GM23338 (cell line): ENCODE data around the gene C4A. TPM values are rescaled to one million over a fixed set of nuclear protein-coding genes. Genes with fewer than 3 reads are reported as not detected.

Source experiments
- ATAC-seq: fragments of 200-7000 bp; cut with Tn5 transposase; 3 replicates; pipeline ENCODE4 v1.9.1; 2020
- DNase-seq: peaks from one replicate; pipeline ENCODE4 v3.0.0-alpha.2; 2015; ENCODE audit warnings: low spot score
- H2AFZ ChIP-seq: fragments of 200-600 bp; sonication (generic); 2 replicates; pipeline ENCODE4 v1.8.0; 2016; ENCODE audit warnings: antibody characterized with exemption, mild to moderate bottlenecking, moderate library complexity
- H3F3A ChIP-seq: fragments of 200-600 bp; sonication (generic); replicated peaks from 2 replicates; pipeline ENCODE4 v1.8.0; 2017; ENCODE audit warnings: antibody characterized with exemption, mixed run types, low read depth
- H3K27ac ChIP-seq: fragments of 200-600 bp; sonication (generic); 2 replicates; pipeline ENCODE4 v1.6.1; 2016; ENCODE audit warnings: low read depth
- H3K27me3 ChIP-seq: fragments of 200-600 bp; sonication (generic); 2 replicates; pipeline ENCODE4 v1.8.0; 2016; ENCODE audit warnings: mild to moderate bottlenecking, mixed run types, moderate library complexity; ENCODE audit not compliant: insufficient read depth
- H3K36me3 ChIP-seq: fragments of 200-600 bp; sonication (generic); 2 replicates; pipeline ENCODE4 v1.8.0; 2016; ENCODE audit warnings: mild to moderate bottlenecking; ENCODE audit not compliant: insufficient read depth
- H3K4me1 ChIP-seq: fragments of 200-600 bp; sonication (generic); 2 replicates; pipeline ENCODE4 v1.8.0; 2016; ENCODE audit warnings: mild to moderate bottlenecking, moderate library complexity; ENCODE audit not compliant: insufficient read depth
- H3K4me2 ChIP-seq: fragments of 200-600 bp; sonication (generic); 2 replicates; pipeline ENCODE4 v1.7.1; 2017; ENCODE audit warnings: mixed run types
- H3K4me3 ChIP-seq: fragments of 200-600 bp; sonication (generic); 2 replicates; pipeline ENCODE4 v1.6.1; 2016; ENCODE audit warnings: mixed run types
- H3K79me2 ChIP-seq: fragments of 200-600 bp; sonication (generic); replicated peaks from 2 replicates; pipeline ENCODE4 v1.8.0; 2017; ENCODE audit warnings: mild to moderate bottlenecking; ENCODE audit not compliant: insufficient read depth
- H3K9me2 ChIP-seq: fragments of 200-600 bp; sonication (generic); 2 replicates; pipeline ENCODE4 v1.8.0; 2017; ENCODE audit not compliant: insufficient read depth
- H4K20me1 ChIP-seq: fragments of 200-600 bp; sonication (generic); replicated peaks from 2 replicates; pipeline ENCODE4 v1.8.0; 2017; ENCODE audit warnings: mild to moderate bottlenecking; ENCODE audit not compliant: insufficient read depth
- H3K27ac Mint-ChIP-seq: 2 replicates; pipeline ENCODE4 v1.8.0; 2020; ENCODE audit warnings: inconsistent platforms, mild to moderate bottlenecking, moderate library complexity, mixed read lengths
- H3K27me3 Mint-ChIP-seq: 3 replicates; pipeline ENCODE4 v1.8.0; 2022; ENCODE audit warnings: low read depth, mild to moderate bottlenecking, moderate library complexity, mixed read lengths, inconsistent platforms; ENCODE audit not compliant: insufficient read depth, poor library complexity
- H3K36me3 Mint-ChIP-seq: 3 replicates; pipeline ENCODE4 v1.8.0; 2021; ENCODE audit warnings: low read depth, mild to moderate bottlenecking, inconsistent platforms, moderate library complexity, mixed read lengths
- H3K4me1 Mint-ChIP-seq: 3 replicates; pipeline ENCODE4 v1.8.0; 2020; ENCODE audit warnings: mild to moderate bottlenecking, inconsistent platforms, mixed read lengths
- H3K4me3 Mint-ChIP-seq: 3 replicates; pipeline ENCODE4 v1.8.0; 2021; ENCODE audit warnings: moderate library complexity, mild to moderate bottlenecking, inconsistent platforms, mixed read lengths
- H3K9me3 Mint-ChIP-seq: 3 replicates; pipeline ENCODE4 v1.8.0; 2020; ENCODE audit warnings: moderate library complexity, mild to moderate bottlenecking, inconsistent platforms, mixed read lengths
- CREB1 ChIP-seq: fragments of 250-450 bp; sonication (Bioruptor Pico); IDR thresholded peaks from 2 replicates; pipeline ENCODE4 v1.5.0; 2020; ENCODE audit warnings: low read depth, mild to moderate bottlenecking, moderate library complexity
- CTCF ChIP-seq, 2 experiments: fragments of 200-600 bp in 1 of 2; sonication (generic) in 1 of 2; conservative IDR thresholded peaks; 2 replicates each; pipeline versions ENCODE4 v1.5.1 to v1.6.1; 2016 to 2017; ENCODE audit warnings: antibody characterized with exemption in 2 of 2, low read depth in 2 of 2, mild to moderate bottlenecking in 2 of 2, moderate library complexity in 1 of 2
- ETS1 ChIP-seq: IDR thresholded peaks from 2 replicates; pipeline ENCODE4 v1.6.1; 2016; ENCODE audit warnings: antibody characterized with exemption
- EZH2 ChIP-seq: fragments of 200-600 bp; sonication (generic); IDR thresholded peaks from one replicate; pipeline ENCODE4 v1.8.0; 2017; ENCODE audit warnings: antibody characterized with exemption, mild to moderate bottlenecking, low read depth; ENCODE audit not compliant: unreplicated experiment
- JUNB ChIP-seq: IDR thresholded peaks from one replicate; pipeline ENCODE4 v1.6.1; 2016; ENCODE audit warnings: antibody characterized with exemption; ENCODE audit not compliant: unreplicated experiment
- NANOG ChIP-seq: IDR thresholded peaks from 2 replicates; pipeline ENCODE4 v1.6.1; 2016; ENCODE audit warnings: antibody characterized with exemption, borderline replicate concordance
- POLR2AphosphoS5 ChIP-seq: IDR thresholded peaks from 2 replicates; pipeline ENCODE4 v1.6.1; 2016; ENCODE audit warnings: antibody characterized with exemption, low read depth
- STAT1 ChIP-seq: IDR thresholded peaks from one replicate; pipeline ENCODE4 v1.6.1; 2016; ENCODE audit warnings: antibody characterized with exemption; ENCODE audit not compliant: unreplicated experiment
- ZNF114 ChIP-seq: fragments of 250-450 bp; sonication (Bioruptor Pico); IDR thresholded peaks from 2 replicates; pipeline ENCODE4 v1.5.0; 2020; ENCODE audit warnings: mild to moderate bottlenecking, moderate library complexity
- ZNF462 ChIP-seq: fragments of 250-450 bp; sonication (Bioruptor Pico); IDR thresholded peaks from 2 replicates; pipeline ENCODE4 v1.5.0; 2020; ENCODE audit warnings: mild to moderate bottlenecking, moderate library complexity
- polyA plus RNA-seq: library from polyadenylated mRNA; unstranded; fragments of >200 nt; fragmentation: Nextera tagmentation; extraction: Ambion mirVana; gene quantifications from 2 replicates; pipeline ENCODE4 v1.2.1, GENCODE V29; 2016
- total RNA-seq: library from RNA; depleted of rRNA; stranded (reverse); fragments of >200 nt; shearing (Covaris generic); gene quantifications from 2 replicates; pipeline ENCODE4 v1.2.3, GENCODE V29; 2014

Gene C4A
- total and polyA plus RNA-seq, 2 experiments from 2014 or later: 0.48 to 0.97 TPM

- Histone ChIP-seq H3K36me3 (peaks cover 21% of the 10 kb centered on the region), H3K4me1 (peaks cover 10% of the 10 kb centered on the region; the same call in 1 of the 2 replicates), H3K9me2 (no peaks in the 10 kb centered on the region), H3K4me3 (no peak overlapping the region), H3F3A (0 out of 2 replicates have a peak, but pooled peaks cover 6% of the 10 kb centered on the region), H4K20me1 (no peaks in the 10 kb centered on the region; the same call in 1 of the 2 replicates), H3K4me2 (no peak overlapping the region), H3K27ac (no peak overlapping the region), H2AFZ (no peak overlapping the region), H3K27me3 (no peaks in the 10 kb centered on the region), H3K79me2 (peaks cover 21% of the 10 kb centered on the region)
- DNase-seq: no peak
- ATAC-seq: no peak
- Mint-ChIP-seq H3K9me3 (no peaks in the 10 kb centered on the region), H3K27ac (no peak overlapping the region), H3K36me3 (peaks cover 54% of the 10 kb centered on the region), H3K4me1 (peaks cover 8% of the 10 kb centered on the region), H3K4me3 (no peak overlapping the region), H3K27me3 (peaks cover 4% of the 10 kb centered on the region)
- TF ChIP-seq CREB1 (CRISPR knock-in tag) (no peak), POLR2AphosphoS5 (no peak), ETS1 (no peak), CTCF (conservative IDR thresholded peaks at IDR 0.05; ENCODE audit: low read depth in 2 of 2) (no peak), EZH2 (no peak)
These were observed 27.3 kb upstream of the C4A start for GRCh38 chr6:31954511-31954910.

- Histone ChIP-seq H3K4me3 (no peak overlapping the region), H3K9me2 (no peaks in the 10 kb centered on the region), H3K4me2 (no peak overlapping the region), H2AFZ (no peak overlapping the region), H3K27ac (no peak overlapping the region), H3K79me2 (peaks cover 28% of the 10 kb centered on the region), H3K4me1 (peaks cover 15% of the 10 kb centered on the region; the same call in 1 of the 2 replicates), H3K27me3 (no peaks in the 10 kb centered on the region), H3F3A (0 out of 2 replicates have a peak, but pooled peaks cover 6% of the 10 kb centered on the region), H4K20me1 (no peaks in the 10 kb centered on the region; the same call in 1 of the 2 replicates), H3K36me3 (peaks cover 19% of the 10 kb centered on the region)
- peaks cover 66% of the 10 kb centered on the region for H3K36me3 Mint-ChIP-seq
- peaks cover 2% of the 10 kb centered on the region; the same call in 1 of the 3 replicates for H3K9me3 Mint-ChIP-seq
- no peak overlapping the region for H3K4me3 Mint-ChIP-seq
- peaks cover 12% of the 10 kb centered on the region for H3K4me1 Mint-ChIP-seq
- DNase-seq (no peak), ATAC-seq (no peak)
- no peak overlapping the region for H3K27ac Mint-ChIP-seq
- H3K27me3 Mint-ChIP-seq: peaks cover 4% of the 10 kb centered on the region
- no peak for TF ChIP-seq EZH2
- no peak for TF ChIP-seq NANOG
- TF ChIP-seq STAT1: no peak
- TF ChIP-seq JUNB: no peak
- no peak for TF ChIP-seq CTCF (conservative IDR thresholded peaks at IDR 0.05; ENCODE audit: low read depth in 2 of 2)
- TF ChIP-seq POLR2AphosphoS5: no peak
- TF ChIP-seq CREB1 (CRISPR knock-in tag): no peak
- no peak for TF ChIP-seq ZNF114 (CRISPR knock-in tag)
- no peak for TF ChIP-seq ZNF462 (CRISPR knock-in tag)
These were observed 25.1 kb upstream of the C4A start for GRCh38 chr6:31956796-31957195.
